Keratinocyte (primary cell): ENCODE measurements around the gene AGR2. TPM values are rescaled to one million over a fixed set of nuclear protein-coding genes. Genes with fewer than 3 reads are reported as not detected.

ENCODE experiments used
- DNase-seq: peaks from one replicate; pipeline ENCODE4 v3.0.0-alpha.2; 2011; ENCODE audit warnings: low read depth, missing footprints, low spot score
- FAIRE-seq: peaks from 2 replicates; lab custom pipeline; 2011; peaks lifted over from hg19 to GRCh38; lab: Jason Lieb, UNC
- H2AFZ ChIP-seq: 2 replicates; pipeline ENCODE4 v1.6.0; 2012; ENCODE audit warnings: low read length, control low read depth, inconsistent platforms; ENCODE audit not compliant: control insufficient read depth
- H3K27ac ChIP-seq: 2 replicates; pipeline ENCODE4 v1.5.1; 2011; ENCODE audit warnings: low read length; ENCODE audit not compliant: control insufficient read depth, insufficient read depth
- H3K27me3 ChIP-seq: 3 replicates; pipeline ENCODE4 v1.6.0; 2011; ENCODE audit warnings: low read length; ENCODE audit not compliant: control insufficient read depth, insufficient read depth; ENCODE audit errors: extremely low read depth
- H3K36me3 ChIP-seq, 2 experiments: 2 replicates in 1 of 2; 3 replicates in 1 of 2; pipeline ENCODE4 v1.5.1; 2011; ENCODE audit warnings: low read length in 2 of 2, mild to moderate bottlenecking in 1 of 2; ENCODE audit not compliant: control insufficient read depth in 2 of 2, insufficient read depth in 2 of 2; ENCODE audit errors: extremely low read depth in 1 of 2
- H3K4me1 ChIP-seq: 3 replicates; pipeline ENCODE4 v1.5.1; 2011; ENCODE audit warnings: low read length; ENCODE audit not compliant: control insufficient read depth, insufficient read depth; ENCODE audit errors: extremely low read depth
- H3K4me2 ChIP-seq: 3 replicates; pipeline ENCODE4 v1.6.0; 2011; ENCODE audit warnings: low read depth, low read length; ENCODE audit not compliant: control insufficient read depth, insufficient read depth; ENCODE audit errors: extremely low read depth
- H3K4me3 ChIP-seq, 3 experiments: fragments of 200-600 bp in 1 of 3; sonication (generic) in 1 of 3; 2 replicates in 2 of 3; 3 replicates in 1 of 3; pipeline ENCODE4 v1.5.1; 2011 to 2016; ENCODE audit warnings: low read length in 3 of 3, mild to moderate bottlenecking in 3 of 3, control low read depth in 2 of 3, inconsistent platforms in 1 of 3, low read depth in 1 of 3, mixed read lengths in 1 of 3, mixed run types in 1 of 3, moderate library complexity in 1 of 3; ENCODE audit not compliant: control insufficient read depth in 2 of 3, insufficient read depth in 2 of 3; ENCODE audit errors: extremely low read depth in 1 of 3
- H3K79me2 ChIP-seq: 2 replicates; pipeline ENCODE4 v1.6.0; 2012; ENCODE audit warnings: low read length; ENCODE audit not compliant: control insufficient read depth, insufficient read depth
- H3K9ac ChIP-seq: 3 replicates; pipeline ENCODE4 v1.6.0; 2011; ENCODE audit warnings: low read length; ENCODE audit not compliant: control insufficient read depth, insufficient read depth; ENCODE audit errors: extremely low read depth
- H3K9me1 ChIP-seq: 3 replicates; pipeline ENCODE4 v1.6.0; 2011; ENCODE audit warnings: low read length; ENCODE audit not compliant: control insufficient read depth, insufficient read depth; ENCODE audit errors: extremely low read depth
- H3K9me3 ChIP-seq: 2 replicates; pipeline ENCODE4 v1.5.1; 2012; ENCODE audit warnings: low read depth, low read length; ENCODE audit not compliant: control insufficient read depth
- H4K20me1 ChIP-seq: 3 replicates; pipeline ENCODE4 v1.6.0; 2011; ENCODE audit warnings: low read length; ENCODE audit not compliant: control insufficient read depth, insufficient read depth; ENCODE audit errors: extremely low read depth
- EZH2 ChIP-seq: IDR thresholded peaks from one replicate; pipeline ENCODE4 v1.6.1; 2012; ENCODE audit warnings: inconsistent platforms, mild to moderate bottlenecking, low read length, moderate library complexity
- dilution Hi-C: fragments of 300-500 bp; cut with MboI; formaldehyde crosslinking; loops from one replicate; pipeline ENCODE4 v1.7.0; 2020; ENCODE audit warnings: low sequenced_read_pairs; ENCODE audit not compliant: extremely low pct_ligation_motif_present
- polyA plus RNA-seq, 5 experiments: library from polyadenylated mRNA; depleted of rRNA in 3 of 5; stranded (reverse) in 3 of 5; stranded (forward) in 1 of 5; unstranded in 1 of 5; fragments of >200 nt; gene quantifications; 1 replicate in 1 of 5; 2 replicates in 3 of 5; 3 replicates in 1 of 5; pipeline versions ENCODE4 v1.2.1 to v1.2.3, GENCODE V29; 2011 to 2012; ENCODE audit warnings: missing spikeins in 2 of 5, low read depth in 1 of 5, low replicate concordance in 1 of 5
- TF ChIP-seq, protein P1 (sequence below), 3 experiments: IDR thresholded peaks in 1 of 3; conservative IDR thresholded peaks in 1 of 3; optimal IDR thresholded peaks in 1 of 3; 2 replicates in 2 of 3; 3 replicates in 1 of 3; pipeline versions ENCODE3 to v1.5.1; 2011; ENCODE audit warnings: low read length in 3 of 3, mild to moderate bottlenecking in 3 of 3, moderate library complexity in 2 of 3, control low read depth in 1 of 3, inconsistent platforms in 1 of 3; ENCODE audit not compliant: insufficient read depth in 2 of 3; ENCODE audit errors: extremely low read depth in 1 of 3

AGR2 gene
- polyA plus RNA-seq, 1 donor (not counting 4 experiments of a cell fraction or from before 2014, with no cell fraction given): 2.3 TPM

- Histone ChIP-seq H4K20me1 (no peaks in the 10 kb centered on the region), H3K9ac (no peak overlapping the region), H3K4me1 (no peaks in the 10 kb centered on the region), H3K4me3 (no peak overlapping the region), H3K4me2 (no peak overlapping the region), H3K27ac (no peak overlapping the region), H3K9me1 (no peaks in the 10 kb centered on the region), H3K36me3 (no peaks in the 10 kb centered on the region), H3K9me3 (no peaks in the 10 kb centered on the region), H3K79me2 (no peaks in the 10 kb centered on the region), H3K27me3 (no peaks in the 10 kb centered on the region), H2AFZ (no peak overlapping the region)
- TF ChIP-seq, protein P1, sequence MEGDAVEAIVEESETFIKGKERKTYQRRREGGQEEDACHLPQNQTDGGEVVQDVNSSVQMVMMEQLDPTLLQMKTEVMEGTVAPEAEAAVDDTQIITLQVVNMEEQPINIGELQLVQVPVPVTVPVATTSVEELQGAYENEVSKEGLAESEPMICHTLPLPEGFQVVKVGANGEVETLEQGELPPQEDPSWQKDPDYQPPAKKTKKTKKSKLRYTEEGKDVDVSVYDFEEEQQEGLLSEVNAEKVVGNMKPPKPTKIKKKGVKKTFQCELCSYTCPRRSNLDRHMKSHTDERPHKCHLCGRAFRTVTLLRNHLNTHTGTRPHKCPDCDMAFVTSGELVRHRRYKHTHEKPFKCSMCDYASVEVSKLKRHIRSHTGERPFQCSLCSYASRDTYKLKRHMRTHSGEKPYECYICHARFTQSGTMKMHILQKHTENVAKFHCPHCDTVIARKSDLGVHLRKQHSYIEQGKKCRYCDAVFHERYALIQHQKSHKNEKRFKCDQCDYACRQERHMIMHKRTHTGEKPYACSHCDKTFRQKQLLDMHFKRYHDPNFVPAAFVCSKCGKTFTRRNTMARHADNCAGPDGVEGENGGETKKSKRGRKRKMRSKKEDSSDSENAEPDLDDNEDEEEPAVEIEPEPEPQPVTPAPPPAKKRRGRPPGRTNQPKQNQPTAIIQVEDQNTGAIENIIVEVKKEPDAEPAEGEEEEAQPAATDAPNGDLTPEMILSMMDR (optimal IDR thresholded peaks at IDR 0.05 in 1 of 3, IDR thresholded peaks at IDR 0.05 in 1 of 3, conservative IDR thresholded peaks at IDR 0.05 in 1 of 3; ENCODE audit: extremely low read depth in 1 of 3, insufficient read depth in 2 of 3, low read length in 3 of 3): no peak
- TF ChIP-seq EZH2: no peak
- dilution Hi-C loops: no loop called here
- DNase-seq (no peak), FAIRE-seq (no peak)
Measured at GRCh38 chr7:16786257-16786656, 18.5 kb downstream of the AGR2 start.

DNA sequence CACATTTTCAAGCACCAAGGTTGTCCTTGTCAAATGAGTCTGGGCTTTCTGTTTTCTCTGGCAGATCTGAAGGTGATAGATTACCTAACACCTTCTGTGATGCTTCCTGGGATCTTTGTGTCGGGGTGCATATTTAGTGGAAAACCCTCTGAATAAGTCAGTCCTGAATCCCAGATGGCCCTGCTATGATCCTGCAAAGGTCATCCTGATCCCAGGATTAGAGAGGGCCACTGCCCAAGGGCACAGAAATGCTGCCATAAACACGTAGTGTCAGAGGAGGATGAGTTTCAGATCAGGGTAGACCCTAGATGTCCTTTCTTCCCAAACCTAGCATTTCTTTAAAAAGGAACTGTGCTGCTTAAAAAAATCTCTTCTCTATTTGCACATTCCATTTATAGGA lies 19.0 kb downstream of the AGR2 start:
- H3K27ac ChIP-seq: no peak overlapping the region
- TF ChIP-seq, protein P1 (optimal IDR thresholded peaks at IDR 0.05 in 1 of 3, IDR thresholded peaks at IDR 0.05 in 1 of 3, conservative IDR thresholded peaks at IDR 0.05 in 1 of 3; ENCODE audit: extremely low read depth in 1 of 3, insufficient read depth in 2 of 3, low read length in 3 of 3): no peak
- TF ChIP-seq EZH2: no peak
- no peaks in the 10 kb centered on the region for H4K20me1 ChIP-seq
- no peak overlapping the region for H2AFZ ChIP-seq
- dilution Hi-C loops: no loop called here
- no peak for FAIRE-seq
- no peak overlapping the region for H3K4me2 ChIP-seq
- no peaks in the 10 kb centered on the region for H3K9me3 ChIP-seq
- no peaks in the 10 kb centered on the region for H3K9me1 ChIP-seq
- no peaks in the 10 kb centered on the region for H3K79me2 ChIP-seq
- H3K4me1 ChIP-seq: no peaks in the 10 kb centered on the region
- no peak for DNase-seq
- H3K4me3 ChIP-seq: no peak overlapping the region
- no peaks in the 10 kb centered on the region for H3K36me3 ChIP-seq
- no peak overlapping the region for H3K9ac ChIP-seq
- H3K27me3 ChIP-seq: no peaks in the 10 kb centered on the region
